NB4 (cell line): ENCODE results near the gene ZSCAN18.

Experiments used
- POLR2A ChIP-seq: IDR thresholded peaks from 2 replicates; pipeline ENCODE4 v1.6.1; 2011; ENCODE audit warnings: mild to moderate bottlenecking; ENCODE audit not compliant: insufficient read length; ENCODE audit errors: extremely low read depth
- TF ChIP-seq, protein P1 (sequence below): IDR thresholded peaks from one replicate; pipeline ENCODE4 v1.5.1; 2012; ENCODE audit warnings: low read depth, low read length
- TF ChIP-seq, protein P2 (sequence below): IDR thresholded peaks from 2 replicates; pipeline ENCODE4 v1.6.1; 2011; ENCODE audit warnings: low read depth, low read length

DNA sequence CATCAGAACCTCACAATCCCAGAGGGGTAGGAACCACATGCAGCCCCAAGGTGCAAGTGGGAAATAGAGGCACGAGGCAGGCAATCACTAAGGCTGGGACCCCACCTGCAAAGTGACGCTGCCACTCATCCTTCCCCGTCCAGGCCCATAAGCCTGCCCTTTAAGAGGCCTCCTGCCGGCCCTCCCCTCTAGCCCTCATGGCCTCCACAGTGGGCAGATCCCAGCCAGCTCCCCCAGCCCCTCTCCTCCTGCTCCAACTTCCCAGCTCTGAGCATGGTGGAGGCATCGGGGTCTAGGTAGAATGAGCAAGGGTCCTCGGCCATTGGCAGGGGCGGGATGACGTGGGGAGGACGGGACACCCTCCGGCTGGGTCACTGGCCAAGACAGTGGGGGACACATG is 2.7 kb downstream of the ZSCAN18 start:
- TF ChIP-seq, protein P1, sequence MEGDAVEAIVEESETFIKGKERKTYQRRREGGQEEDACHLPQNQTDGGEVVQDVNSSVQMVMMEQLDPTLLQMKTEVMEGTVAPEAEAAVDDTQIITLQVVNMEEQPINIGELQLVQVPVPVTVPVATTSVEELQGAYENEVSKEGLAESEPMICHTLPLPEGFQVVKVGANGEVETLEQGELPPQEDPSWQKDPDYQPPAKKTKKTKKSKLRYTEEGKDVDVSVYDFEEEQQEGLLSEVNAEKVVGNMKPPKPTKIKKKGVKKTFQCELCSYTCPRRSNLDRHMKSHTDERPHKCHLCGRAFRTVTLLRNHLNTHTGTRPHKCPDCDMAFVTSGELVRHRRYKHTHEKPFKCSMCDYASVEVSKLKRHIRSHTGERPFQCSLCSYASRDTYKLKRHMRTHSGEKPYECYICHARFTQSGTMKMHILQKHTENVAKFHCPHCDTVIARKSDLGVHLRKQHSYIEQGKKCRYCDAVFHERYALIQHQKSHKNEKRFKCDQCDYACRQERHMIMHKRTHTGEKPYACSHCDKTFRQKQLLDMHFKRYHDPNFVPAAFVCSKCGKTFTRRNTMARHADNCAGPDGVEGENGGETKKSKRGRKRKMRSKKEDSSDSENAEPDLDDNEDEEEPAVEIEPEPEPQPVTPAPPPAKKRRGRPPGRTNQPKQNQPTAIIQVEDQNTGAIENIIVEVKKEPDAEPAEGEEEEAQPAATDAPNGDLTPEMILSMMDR: no peak
- TF ChIP-seq POLR2A: no peak
- TF ChIP-seq, protein P2, sequence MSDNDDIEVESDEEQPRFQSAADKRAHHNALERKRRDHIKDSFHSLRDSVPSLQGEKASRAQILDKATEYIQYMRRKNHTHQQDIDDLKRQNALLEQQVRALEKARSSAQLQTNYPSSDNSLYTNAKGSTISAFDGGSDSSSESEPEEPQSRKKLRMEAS: no peak
